K562 (cell line): ENCODE data around the gene PCSK5.

Experiments
- EGR1 ChIP-seq: fragments of 450-650 bp; conservative IDR thresholded peaks from 2 replicates; pipeline ENCODE4 v1.6.1; 2017; ENCODE audit warnings: mild to moderate bottlenecking
- MEF2A ChIP-seq: IDR thresholded peaks from 2 replicates; pipeline ENCODE4 v1.6.1; 2011; ENCODE audit warnings: low read depth, mild to moderate bottlenecking, low read length, moderate library complexity; ENCODE audit not compliant: control insufficient read depth
- MYC ChIP-seq, 2 experiments: fragments of 250-450 bp in 1 of 2; sonication (Bioruptor Pico) in 1 of 2; IDR thresholded peaks; 2 replicates each; pipeline versions ENCODE4 v1.5.1 to v1.6.1; 2012 to 2021; ENCODE audit warnings: low read depth in 2 of 2, borderline replicate concordance in 1 of 2, improper control_type of control experiment in 1 of 2, low read length in 1 of 2, mild to moderate bottlenecking in 1 of 2, moderate library complexity in 1 of 2
- PATZ1 ChIP-seq: fragments of 250-450 bp; sonication (Bioruptor Pico); IDR thresholded peaks from 2 replicates; pipeline ENCODE4 v1.5.0; 2020; ENCODE audit warnings: mild to moderate bottlenecking, borderline replicate concordance
- POLR2A ChIP-seq: fragments of 450-650 bp; conservative IDR thresholded peaks from 2 replicates; pipeline ENCODE4 v1.6.1; 2016
- RAD21 ChIP-seq, 2 experiments: fragments of 250-450 bp in 1 of 2; fragments of 450-650 bp in 1 of 2; sonication (Bioruptor Pico) in 1 of 2; formaldehyde crosslinking in 1 of 2; IDR thresholded peaks in 1 of 2; conservative IDR thresholded peaks in 1 of 2; 2 replicates each; pipeline versions ENCODE4 v1.4.0 to v1.8.0; 2020 to 2022; ENCODE audit warnings: mild to moderate bottlenecking in 2 of 2, moderate library complexity in 1 of 2
- RREB1 ChIP-seq: fragments of 250-450 bp; sonication (Bioruptor Pico); IDR thresholded peaks from 2 replicates; pipeline ENCODE4 v1.4.0; 2020
- TAL1 ChIP-seq: fragments of 450-650 bp; IDR thresholded peaks from 2 replicates; pipeline ENCODE4 v1.6.1; 2016; ENCODE audit warnings: mild to moderate bottlenecking
- ZNF217 ChIP-seq: sonication (generic); formaldehyde crosslinking; IDR thresholded peaks from 2 replicates; pipeline ENCODE4 v1.8.0; 2022; ENCODE audit warnings: mild to moderate bottlenecking, missing genetic modification reagents

GRCh38 chr9:75967556-75967955 lies 77.1 kb downstream of the PCSK5 start:
- TF ChIP-seq MEF2A (no peak), EGR1 (no peak), ZNF217 (CRISPR knock-in tag) (no peak), RAD21 (CRISPR knock-in tag; conservative IDR thresholded peaks at IDR 0.05 in 1 of 2, IDR thresholded peaks at IDR 0.05 in 1 of 2) (no peak), RREB1 (no peak), PATZ1 (CRISPR knock-in tag) (no peak), TAL1 (no peak), MYC (IDR thresholded peaks at IDR 0.05; ENCODE audit: low read depth, low read length) (no peak), MYC (CRISPR knock-in tag; IDR thresholded peaks at IDR 0.05; ENCODE audit: borderline replicate concordance, low read depth) (no peak), POLR2A (no peak)
